NCI-H2029 treated with DMSO at 0.1 percent for 48 hours (cell line): ENCODE results near the gene KRTAP5-10.
"Not testable (repeated sequence)": the region's sequence is repeated elsewhere in the genome, so short reads cannot be mapped to it uniquely, and the experiment has no call there.

ENCODE experiments used
- DNase-seq: peaks from one replicate; lab custom pipeline; 2025; lab: John Stamatoyannopoulos, UW

Gene KRTAP5-10

GRCh38 chr11:71572811-71573210, 7.4 kb downstream of the KRTAP5-10 start:
- DNase-seq, result no peak

GRCh38 chr11:71574418-71574817, 9.1 kb downstream of the KRTAP5-10 start:
- peak; percentile 3 for DNase-seq

DNA sequence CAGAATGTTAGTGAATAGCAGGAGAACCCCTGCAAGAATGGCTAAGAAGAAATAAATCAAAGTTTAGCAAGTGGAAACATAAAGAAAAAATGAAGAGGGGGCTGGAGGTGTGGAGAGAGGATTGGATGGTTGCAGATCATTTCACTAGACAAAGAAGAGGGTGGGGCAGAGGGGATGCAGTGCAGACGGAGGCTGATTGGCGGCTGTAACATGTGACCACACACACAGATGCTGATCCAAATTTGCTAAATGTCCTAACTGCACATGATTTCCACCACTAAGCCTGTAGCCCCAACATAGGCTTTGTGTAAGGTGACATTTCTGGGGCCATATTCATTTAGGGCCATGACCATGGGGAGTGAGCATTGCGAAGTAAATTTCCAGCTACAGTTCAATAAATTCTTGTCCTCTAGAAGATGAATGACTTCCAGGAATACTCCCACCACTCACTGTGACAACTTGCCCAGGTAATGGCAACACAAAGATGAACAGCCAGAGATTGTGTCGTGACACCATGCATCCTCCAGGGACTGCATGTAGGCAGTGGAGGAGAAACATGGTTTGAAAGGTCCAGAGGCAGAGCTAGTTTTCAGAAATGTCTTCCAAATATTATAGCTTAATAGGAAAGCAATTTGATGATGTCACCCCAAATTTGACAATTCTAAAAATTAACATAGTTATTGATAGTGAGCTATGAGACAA, 10.5 kb downstream of the KRTAP5-10 start:
- DNase-seq, result no peak

GRCh38 chr11:71576688-71577465, 11.5 kb downstream of the KRTAP5-10 start:
- DNase-seq, result not testable (repeated sequence)

- no peak for DNase-seq
Observed at GRCh38 chr11:71577469-71578004, 12.2 kb downstream of the KRTAP5-10 start.

DNA sequence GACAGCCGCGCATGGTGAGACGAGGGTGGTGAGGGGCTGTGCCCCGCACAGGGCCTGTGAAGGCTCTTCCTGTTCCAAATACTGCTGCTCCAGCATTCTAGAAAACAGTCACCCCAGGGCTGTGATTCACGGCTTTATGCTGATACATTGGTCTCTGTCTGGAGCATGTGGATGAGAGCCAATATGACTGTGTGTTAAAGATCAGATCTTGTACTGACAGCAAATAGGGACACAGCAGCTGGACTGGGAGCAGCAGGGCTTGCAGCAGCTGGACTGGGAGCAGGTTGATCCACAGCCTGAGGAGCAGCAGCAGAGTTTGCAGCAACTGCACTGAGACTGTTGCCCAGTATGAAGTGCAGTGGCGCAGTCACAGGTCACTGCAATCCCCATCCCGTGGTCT, 14.2 kb downstream of the KRTAP5-10 start:
- not testable (repeated sequence) for DNase-seq

- DNase-seq, result peak; percentile 73
Observed at GRCh38 chr11:71580057-71581003, 15.0 kb downstream of the KRTAP5-10 start.

- no peak for DNase-seq
Observed at GRCh38 chr11:71581826-71582225, 16.5 kb downstream of the KRTAP5-10 start.

- no peak for DNase-seq
Observed at GRCh38 chr11:71582309-71582895, 17.0 kb downstream of the KRTAP5-10 start, which contains the start of gene KRTAP5-11. KRTAP5-11 (minus strand) TSS chr11:71582875; CDS start chr11:71582837, 38 bp downstream.

- DNase-seq, result not testable (repeated sequence)
Observed at GRCh38 chr11:71582969-71583368, 17.6 kb downstream of the KRTAP5-10 start.

GRCh38 chr11:71585673-71586072, 20.3 kb downstream of the KRTAP5-10 start:
- DNase-seq, result not testable (repeated sequence)

- DNase-seq, result not testable (repeated sequence)
Observed at GRCh38 chr11:71588314-71588713, 23.0 kb downstream of the KRTAP5-10 start.

GRCh38 chr11:71588822-71589545, 23.6 kb downstream of the KRTAP5-10 start:
- DNase-seq, result not testable (repeated sequence)

DNA sequence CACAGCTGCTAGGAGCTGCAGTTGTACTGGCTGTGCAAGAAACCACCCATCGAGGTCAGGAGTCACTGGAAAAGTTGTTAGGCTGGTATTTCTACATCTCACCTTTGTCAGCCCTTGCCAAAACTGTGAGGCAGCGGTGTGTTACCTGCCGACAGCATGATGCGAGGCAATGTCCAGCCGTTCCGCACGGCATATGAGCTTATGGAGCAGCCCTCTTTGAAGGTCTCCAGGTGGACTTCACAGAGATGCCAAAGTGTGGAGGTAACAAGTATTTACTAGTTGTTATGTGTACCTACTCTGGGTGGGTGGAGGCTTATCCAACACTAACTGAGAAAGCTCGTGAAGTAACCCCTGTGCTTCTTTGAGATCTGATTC, 24.2 kb downstream of the KRTAP5-10 start:
- not testable (repeated sequence) for DNase-seq

DNA sequence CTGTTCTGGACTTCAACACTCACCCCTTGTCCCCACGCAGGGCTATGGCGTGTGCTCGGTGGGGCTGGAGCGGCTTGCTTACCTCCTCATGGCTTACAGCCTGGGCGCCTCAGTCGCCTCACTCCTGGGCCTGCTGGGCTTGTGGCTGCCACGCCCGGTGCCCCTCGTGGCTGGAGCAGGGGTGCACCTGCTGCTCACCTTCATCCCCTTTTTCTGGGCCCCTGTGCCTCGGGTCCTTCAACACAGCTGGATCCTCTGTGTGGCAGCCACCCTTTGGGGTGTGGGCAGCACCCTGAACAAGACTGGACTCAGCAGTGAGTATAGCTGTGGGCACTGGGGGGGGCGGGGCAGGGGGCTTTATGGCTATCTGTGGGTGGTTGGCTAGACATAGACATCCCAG, 37.9 kb downstream of the KRTAP5-10 start:
- DNase-seq, result not testable (repeated sequence)

GRCh38 chr11:71604798-71605488, 39.6 kb downstream of the KRTAP5-10 start:
- DNase-seq, result not testable (repeated sequence)

- DNase-seq, result not testable (repeated sequence)
Observed at GRCh38 chr11:71606853-71607519, 41.6 kb downstream of the KRTAP5-10 start.

- not testable (repeated sequence) for DNase-seq
Observed at GRCh38 chr11:71607520-71608216, 42.3 kb downstream of the KRTAP5-10 start.

DNA sequence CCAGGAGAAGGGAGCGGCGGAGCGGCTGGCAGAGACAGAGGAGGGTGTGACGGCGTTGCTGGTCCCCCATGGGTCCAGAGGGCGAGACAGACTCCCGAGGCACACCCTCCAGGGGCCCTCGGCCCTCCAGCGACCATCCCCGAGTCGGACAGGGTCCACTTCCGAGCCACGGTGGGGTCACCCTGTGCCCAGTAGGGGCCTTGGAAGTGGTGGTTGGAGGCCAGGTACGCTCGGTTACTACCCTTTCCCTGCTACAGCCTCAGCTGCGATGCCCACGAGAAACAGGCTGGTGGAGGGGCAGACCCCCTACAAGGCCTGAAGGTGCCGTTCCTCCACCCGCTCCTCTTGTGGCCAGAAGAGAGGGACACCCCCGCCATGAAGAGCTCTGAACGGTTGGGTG, 42.9 kb downstream of the KRTAP5-10 start:
- DNase-seq, result not testable (repeated sequence)
